ENCODE results near the gene BAIAP2L2.

BAIAP2L2 gene

DNA sequence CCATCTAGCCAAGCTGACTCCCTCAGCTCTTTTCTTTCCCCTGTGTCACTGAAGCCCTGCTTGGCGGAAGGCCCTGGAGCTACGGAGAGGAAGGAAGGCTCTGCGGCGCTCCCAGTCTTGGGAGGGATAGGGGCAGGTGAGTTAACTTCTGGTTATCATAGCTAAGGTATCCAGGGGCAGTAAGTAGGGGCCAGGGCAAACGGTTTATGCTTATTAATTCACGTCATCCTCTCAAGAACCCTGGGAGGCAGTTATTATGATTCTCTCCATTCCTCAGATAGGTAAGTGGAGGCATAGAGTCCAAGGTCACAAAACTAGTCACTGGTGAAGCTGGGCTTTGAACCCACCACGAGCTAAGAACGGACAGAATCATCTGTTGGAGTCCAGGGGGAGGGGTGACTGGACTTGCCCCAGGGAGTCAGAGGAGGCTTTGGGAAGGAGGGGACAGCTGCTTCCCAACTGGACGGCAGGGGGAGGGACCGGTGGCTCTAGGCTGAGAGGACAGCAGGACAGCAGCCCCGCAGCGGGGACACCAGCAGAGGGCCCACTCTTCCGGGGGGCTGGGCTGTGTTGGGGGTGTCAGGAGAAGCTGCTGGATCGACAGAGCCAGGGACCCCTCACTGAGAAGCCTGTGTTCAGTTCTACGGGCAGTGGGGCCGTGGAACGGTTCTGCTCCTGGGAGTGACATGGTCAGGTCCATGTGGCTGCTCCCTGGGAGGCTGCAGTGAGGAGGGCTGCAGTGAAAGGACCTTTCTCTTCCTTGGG is 3.5 kb downstream of the BAIAP2L2 start:
- DNase-seq, result no peak

DNA sequence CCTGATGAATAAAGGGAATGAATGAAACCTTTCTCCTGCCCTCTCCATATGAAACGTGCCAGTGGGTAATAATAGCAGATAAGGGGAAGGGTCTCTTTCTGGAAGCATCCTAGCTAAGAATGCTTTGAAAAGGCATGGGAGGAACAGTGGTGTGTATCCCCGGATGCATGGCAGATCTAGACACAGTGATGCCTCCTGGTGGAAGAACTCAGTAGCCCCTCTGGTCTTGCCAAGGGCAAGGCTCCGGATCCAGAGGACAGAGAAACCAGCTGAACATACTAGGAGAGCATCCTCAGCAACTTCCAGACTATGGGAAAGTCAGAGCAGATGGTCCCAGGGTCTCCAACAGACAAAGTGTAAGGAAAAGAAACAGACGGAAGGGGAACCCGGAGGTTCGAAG is 6.4 kb downstream of the BAIAP2L2 start:
- DNase-seq, result no peak

DNA sequence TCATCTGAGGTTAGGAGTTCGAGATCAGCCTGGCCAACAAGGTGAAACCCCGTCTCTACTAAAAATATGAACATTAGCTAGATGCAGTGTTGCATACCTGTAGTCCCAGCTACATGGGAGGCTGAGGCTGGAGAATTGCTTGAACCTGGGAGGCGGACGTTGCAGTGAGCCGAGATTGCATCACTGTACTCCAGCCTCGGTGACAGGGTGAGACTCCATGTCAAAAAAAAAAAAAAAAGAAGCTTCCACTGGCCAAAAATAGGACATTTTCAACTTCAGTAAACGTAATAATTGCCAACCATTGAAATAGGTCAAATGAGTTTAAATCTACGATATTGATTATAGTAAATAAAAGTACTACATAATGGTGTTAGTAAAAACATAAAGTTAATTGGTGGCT is 6.8 kb downstream of the BAIAP2L2 start:
- no peak for DNase-seq

DNA sequence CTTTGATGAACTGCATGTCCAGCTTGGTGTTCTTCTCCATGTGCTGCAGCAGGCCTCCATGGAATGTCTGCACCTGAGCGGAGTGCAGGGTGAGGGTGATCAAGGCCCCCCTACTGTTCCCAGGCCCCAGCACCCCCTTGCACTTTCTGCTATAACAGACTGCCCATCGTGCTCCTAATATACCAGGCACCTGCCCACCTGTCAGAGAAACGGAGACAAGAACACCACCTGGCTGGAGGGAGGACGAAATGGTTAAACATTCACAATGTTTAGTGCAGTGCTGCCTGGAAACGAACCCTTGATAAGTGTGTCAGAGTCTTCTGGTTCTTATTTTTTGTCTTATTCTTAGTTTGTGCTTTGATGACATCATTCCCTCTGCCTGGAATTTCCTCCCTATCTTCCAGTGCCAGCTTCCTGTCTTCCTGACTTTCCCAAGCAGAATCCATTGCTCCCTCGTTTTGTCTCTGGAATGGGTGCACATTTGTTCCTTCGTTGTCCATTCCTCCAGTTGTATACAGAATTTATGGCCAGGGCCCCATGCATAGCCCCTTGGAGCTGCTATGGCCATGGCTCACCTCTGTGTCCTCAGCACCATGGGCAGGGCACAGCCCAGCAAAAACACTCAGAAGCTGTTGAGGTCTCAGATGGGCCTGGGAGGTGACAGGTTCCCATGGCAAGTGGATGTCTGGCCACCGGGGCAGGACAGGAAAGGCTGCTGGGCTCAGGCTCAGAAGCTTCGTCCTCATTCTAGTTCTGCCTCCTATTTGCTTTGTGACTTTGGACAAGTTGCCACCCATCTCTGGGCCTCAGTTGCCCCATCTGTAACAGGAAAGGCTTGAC is 11.9 kb downstream of the BAIAP2L2 start:
- no peak for DNase-seq

DNA sequence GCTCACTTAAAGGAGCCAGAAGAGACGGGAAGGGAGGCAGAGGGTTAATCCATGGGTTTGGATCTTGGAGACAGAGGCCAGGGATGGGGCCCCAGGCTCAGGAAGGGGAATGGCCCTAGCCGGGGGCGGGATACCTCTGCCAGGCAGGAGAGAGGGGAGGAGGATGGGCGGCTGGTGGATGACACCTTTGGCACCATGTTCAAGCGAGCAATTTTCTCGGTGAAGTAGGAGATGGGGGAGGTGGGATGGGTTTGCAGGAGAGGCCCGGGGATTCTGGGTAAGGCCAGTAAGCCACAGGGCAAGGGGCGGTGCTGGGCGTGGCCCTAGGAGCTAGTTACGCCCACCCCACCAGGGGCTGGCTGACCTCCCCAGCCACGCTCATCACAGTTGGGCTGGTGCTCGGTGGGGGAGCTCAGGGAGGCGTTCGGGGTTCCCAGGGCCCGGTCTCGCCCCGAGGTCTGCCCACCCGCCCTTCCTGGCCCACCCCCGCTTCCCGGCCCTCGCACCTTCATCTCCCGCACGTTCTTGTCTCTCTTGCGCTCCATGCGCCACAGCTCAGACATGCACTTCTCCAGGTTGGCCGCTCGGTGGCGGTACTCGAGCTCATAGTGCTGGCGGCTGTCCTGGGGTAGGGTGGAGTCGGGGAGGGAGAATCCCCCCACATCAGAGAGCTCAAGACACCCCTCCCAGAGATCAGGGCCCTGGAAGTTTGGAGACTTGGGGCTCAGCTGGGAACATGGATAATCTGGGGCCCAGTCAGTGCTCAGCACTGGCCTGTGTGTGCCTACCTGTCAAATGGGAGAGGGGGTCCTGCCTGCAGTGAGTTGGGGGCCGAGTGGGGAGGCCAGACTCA is 12.7 kb downstream of the BAIAP2L2 start:
- no peak for DNase-seq

DNA sequence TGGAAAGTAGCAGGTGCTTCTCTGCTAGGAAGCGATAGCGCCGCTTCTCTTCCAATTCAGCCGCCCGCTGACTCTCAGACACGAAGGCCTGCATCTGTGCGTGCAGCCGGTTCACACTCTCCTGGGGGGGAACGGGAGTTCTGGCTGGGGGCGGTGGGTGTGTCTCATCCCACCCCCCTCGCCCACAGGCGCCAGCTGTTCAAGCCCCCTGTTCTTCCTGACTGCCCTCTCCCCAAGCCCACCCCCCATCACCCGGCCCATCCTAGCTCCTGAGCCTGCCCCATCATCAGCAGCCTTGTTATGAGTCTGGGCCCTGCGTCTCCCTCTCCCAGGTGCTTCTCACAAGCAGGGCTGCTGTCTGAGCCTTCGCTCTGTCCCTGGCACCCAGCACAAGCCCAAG is 13.4 kb downstream of the BAIAP2L2 start:
- DNase-seq, result no peak

DNA sequence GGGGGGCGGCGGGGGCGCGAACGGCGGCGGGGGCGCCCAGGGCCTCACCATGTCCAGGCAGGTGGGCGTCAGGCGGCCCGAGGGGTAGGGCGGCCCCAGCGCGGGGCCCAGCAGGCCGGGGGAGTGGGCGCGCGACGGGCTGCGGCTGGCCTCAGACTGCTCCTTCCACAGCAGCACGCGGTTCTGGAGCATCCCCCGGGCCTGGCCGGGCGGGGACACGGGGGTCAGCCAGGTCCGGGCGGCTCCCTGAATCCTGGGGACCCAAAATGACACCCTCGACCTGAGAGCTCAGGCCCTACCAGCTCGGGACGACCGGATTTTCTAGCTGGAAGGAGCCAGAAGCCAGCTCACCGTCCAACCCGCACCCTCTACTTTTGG is 21.0 kb downstream of the BAIAP2L2 start:
- DNase-seq, result no peak

DNA sequence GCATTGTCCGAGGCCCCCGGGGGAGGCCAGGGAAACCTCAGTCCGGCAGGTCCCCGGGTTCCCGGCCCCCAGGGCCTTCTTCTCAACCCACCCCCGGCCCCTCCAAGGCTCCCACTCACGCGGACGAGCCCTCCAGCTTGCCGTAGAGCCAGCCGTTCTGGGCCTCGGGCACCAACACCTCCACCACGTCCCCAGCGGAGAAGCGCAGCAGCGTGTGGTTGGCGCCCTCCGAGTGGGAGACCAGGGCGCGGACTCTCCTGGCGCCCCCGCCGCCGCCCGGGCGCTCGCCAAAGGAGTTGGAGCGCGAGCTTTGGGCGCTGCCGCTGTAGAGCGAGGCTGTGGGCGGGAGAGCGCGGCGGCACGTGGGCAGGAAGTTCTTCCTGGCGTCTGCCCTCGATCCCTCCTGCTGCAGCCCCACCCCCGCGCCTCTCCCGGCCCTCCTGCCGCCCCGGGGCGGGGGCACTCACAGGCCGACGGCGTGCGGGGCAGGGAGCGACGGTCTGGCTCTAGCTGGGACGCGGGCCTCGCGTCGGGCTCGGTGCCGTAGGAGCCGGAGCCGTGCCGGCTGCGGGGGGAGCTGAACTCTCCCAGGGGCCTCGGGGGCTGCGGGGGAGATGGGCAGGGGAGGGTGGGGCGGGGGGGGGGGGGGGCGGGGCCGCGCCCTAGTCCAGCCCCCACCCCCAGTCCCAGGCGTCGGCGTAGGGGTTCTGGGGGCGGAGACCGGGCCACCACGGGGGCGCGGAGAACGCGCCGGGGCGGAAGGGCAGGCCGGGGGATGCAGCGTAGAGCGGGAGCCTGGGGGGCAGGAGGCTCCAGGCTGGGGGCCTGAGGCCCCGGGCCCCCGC is 21.6 kb downstream of the BAIAP2L2 start:
- DNase-seq, result no peak

DNA sequence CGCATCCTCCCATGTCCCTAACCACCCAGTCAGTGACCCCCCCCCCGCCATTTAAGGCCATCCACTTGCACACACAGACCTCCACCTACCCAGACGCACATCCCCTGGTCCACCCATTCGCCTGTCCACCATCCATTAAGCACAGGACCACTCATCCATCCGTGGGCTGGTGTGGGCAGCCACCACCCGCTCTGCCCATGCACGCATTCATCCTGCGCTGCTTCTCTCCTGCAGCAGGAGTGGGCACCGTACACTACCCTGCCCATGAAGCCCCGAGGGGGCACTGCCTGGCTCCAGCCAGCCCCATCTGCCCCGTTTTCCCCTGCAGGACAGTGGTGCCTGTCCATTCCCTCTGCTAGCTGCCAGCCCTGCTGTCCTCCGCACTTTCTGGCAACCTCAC is 22.6 kb downstream of the BAIAP2L2 start:
- no peak for DNase-seq

DNA sequence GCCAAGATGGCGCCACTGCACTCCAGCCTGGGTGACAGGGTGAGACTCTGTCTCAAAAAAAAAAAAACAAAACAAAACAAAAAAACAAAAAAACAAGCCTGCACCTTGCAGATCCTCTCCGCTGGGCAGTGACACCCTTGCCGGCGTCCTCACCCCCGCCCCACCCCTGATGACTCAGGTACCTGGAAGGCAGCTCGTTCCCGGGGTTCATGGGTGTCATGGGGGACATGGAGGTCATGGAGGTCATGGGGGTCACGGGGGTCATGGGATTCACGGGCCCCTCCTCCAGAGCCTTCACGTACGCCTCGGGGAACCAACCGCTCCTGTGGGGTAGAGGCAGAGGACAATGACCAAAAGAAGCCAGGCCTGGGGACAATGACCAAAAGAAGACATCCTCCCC is 23.5 kb downstream of the BAIAP2L2 start:
- no peak for DNase-seq

DNA sequence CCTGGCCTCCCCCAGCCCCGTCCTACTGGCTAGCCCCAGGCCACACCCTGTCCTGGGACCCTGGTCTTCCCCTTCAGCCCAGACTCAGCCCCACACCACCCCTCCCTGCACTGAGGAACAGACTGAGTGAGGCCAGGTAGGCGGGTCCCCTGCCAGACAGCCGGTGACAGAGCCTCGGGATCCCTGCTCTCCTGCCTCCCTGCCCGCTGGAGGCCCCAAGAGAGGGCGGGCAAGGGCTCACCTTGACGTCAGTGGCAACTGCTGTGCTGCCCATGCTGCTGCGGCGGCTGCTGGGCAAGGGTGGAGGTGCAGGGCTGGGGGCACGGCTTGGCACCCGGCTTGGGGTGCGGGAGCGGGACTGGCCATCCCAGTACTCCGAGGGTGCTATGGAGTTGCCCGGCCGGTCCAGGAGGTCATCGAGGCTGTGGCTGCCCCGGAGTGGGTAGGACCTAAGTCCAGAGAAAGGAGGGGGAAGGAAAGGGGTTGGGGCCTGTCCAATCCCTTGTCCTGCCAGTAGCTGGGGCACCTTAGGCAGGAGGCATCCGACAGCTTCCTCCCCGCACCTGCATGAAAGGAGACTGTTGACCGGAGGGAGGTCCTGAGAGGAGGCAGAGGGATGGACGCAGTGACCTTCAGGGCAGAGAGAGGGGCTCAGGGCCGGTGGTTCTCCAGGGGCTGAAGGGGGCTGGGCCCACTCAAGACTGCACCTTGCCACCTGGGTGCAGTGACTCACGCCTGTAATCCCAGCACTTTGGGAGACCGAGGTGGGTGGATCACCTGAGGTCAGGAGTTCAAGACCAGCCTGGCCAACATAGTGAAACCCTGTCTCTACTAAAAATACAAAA is 24.3 kb downstream of the BAIAP2L2 start:
- no peak for DNase-seq

DNA sequence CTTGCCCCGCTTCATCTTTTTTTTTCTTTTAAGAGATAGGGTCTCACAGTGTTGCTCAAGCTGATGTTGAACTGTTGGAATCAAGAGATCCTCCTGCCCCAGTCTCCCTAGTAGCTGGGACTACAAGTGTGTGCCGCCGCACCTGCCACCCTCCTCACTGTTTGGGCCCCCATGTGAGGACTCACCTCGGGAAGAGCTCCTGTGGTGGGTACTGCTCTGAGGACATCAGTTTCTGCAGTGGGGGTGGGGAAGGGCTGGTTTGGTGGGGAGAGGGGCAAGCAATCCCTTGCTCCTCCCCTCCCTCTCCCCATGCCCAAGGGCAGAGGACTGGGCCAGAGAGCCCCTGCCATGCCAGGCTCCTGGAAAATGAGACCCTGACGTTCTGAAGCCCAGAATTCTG is 25.0 kb downstream of the BAIAP2L2 start:
- DNase-seq, result no peak

DNA sequence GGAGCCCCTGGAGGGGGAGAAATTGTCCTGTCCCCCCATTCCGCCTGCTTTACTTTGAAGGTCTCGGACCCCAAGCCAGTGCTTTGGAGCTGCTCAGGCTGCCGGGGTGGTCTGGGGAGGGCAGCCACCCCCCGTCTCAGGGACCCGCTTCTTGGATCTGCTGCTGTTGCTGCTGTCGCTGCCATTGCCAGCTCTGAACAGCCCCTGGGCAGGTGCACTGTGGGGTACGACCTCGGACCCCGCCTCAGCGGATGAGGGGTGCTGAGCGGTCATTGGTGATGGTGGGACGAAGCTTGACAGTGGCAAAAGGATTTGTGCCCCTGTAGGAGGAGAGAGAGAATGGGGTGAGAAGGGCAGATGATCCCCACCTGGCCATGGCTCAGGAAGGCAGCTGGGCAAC is 25.4 kb downstream of the BAIAP2L2 start:
- no peak for DNase-seq

DNA sequence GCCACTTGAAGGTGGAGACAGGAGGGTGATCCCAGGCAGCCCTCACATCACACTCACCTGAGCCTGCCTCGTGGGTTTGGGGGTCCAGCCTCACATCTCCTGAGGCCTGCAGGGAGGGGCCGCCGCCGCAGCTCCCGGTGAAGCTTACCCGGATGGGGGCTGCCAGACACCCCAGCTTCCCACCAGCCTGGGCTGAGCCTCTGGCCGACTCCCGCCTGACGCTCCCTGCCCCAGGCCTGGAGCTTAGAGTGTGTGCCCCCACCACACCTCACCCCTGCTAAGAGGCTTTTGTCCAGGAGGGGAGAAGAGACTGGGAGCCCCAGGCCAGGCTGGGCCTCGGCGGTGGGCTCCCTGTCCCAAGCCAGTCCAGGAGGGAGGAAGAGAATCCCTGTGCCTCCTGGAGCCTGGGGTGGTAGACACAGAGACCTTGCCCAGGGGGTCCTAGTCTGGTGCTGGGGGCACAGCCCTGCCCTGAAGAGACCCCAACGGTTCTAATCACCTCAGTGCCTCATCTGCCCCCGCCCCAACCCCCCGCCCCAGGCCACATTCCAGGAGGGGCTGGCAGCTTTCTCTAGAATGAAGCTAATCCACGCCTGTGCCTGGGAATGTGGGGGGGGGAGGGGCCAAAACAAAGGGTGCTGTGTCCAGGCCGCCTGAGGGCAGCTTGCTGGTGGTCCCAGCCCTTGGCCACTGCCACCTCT is 26.4 kb downstream of the BAIAP2L2 start, which contains the start of gene SLC16A8:
Gene SLC16A8 (minus strand): TSS at position 254 of the 701 bp plus-strand sequence. CDS start 1,311 bp downstream, outside the sequence.
- DNase-seq, result no peak

DNA sequence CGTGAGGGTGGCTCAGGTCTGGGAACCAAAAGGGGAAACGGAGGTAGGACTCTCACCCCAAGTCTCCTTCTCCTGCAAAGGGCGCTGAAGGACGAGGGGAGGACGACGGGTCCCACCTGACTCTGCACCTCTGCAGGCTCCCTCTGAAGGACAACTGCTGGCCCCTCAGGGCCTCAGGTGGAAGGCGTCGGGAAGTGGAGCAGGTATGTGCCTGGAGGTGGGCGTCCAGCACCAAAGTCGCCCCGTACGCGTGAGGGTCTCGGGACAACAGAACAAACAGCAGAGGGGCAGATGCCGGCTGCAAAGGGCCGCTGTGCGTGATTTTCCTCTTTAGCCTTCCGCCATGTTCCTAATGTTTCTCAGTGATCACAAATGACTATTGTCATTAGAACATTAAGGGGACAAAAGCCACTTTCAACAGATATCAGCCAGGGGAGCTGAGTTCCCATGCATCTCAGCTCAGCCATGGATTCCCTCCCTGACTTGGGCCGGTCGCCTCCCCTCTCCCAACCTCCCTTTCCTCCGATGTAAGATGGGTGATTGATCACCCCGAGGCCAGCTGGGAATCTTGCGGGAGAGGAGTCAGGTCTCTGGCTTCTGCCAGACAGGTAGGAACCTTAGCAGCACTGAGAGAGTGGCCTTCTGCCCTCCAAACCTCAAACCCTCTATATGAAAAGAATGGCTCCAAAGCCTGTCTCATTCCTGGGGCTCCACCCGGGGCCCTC is 27.3 kb downstream of the BAIAP2L2 start:
- no peak for DNase-seq

DNA sequence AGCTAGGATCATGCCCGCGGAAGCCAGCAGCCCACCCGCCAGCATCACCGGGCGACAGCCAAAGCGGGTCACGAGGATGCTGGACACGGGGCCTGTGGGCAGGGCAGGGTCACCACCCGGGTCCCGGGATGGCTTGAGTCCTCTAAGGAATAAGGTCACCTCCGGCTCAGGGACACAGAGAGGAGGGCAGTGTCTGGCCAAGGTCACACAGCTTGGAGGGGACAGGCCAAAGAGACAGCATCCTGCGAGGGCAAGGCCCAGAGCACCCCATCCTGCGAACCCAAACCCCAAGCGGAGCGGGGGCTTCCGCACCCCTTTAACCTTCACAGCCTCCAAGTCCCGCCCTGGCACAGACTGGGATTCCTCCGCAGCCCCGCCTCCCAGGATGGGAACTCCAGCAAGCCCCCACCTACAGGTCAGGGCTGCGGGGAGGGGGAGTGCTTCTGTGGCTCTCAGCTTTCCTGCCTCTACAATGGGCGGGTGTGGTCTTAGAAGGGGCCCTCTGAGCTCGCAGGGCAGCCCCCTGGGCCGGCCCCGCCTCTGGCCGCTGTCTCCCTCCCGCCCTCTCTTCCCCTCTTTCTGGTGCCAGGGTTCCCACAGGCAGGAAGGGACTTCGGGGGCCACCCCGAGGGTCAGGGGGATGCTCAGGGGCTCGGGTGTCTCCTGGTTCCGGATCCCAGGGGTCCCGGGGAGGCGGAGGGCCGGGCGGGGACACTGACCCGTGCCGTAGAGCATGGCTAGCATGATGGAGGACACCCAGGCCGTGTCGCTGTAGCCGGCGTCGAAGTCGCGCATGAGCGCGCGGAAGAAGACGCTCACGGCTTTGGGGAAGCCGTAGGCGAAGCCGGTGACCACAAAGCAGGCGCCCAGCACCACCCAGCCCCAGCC is 28.3 kb downstream of the BAIAP2L2 start:
- DNase-seq, result no peak

DNA sequence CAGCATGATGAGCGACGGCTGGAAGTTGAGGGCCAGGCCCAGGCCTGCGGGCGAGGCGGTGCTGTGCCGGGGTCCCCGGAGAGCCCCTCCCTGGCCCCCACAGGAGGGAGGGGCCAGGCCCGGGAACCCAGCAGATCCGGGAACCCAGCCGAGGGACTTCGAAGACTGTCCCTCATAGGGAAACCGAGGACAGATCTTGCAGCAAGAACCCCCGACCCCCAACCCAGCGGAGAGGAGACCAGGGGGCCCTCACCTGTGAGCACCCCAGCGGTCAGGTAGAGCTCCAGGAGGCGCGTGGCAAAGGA is 28.9 kb downstream of the BAIAP2L2 start:
- DNase-seq, result no peak

DNA sequence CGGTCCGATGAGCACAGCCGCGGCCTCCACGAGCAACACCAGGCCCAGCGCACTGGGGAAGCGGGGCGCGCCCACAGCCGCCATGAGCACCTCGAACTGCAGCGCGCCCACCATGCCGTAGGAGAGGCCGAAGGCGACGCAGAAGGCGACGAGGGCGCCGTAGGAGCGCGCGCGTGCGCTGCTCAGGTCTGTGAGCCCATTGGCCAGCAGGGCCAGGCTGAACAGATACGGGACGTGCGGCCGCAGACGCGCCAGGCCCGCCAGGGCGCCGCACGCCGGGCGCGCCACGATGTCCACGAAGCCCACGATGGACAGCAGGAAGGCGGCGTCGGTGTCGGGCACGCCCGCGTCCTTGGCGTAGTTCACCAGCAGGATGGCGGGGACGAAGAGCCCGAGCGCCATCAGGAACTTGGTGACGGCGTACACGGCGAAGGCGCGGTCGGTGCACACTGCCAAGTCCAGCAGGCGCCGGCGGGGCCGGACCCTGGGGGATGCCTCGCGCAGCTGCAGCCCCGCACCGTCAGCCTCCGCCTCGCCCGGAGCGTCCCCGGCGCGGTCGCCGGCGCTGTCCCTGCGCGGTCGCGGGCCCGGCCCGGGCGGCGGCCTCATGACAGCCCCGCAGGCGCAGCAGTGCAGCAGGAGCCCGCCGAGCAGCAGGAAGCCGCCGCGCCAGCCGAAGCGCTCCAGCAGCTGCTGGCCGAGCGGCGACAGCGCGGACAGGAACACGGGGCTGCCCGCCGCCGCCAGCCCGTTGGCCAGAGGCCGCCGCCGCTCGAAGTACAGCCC is 29.4 kb downstream of the BAIAP2L2 start:
- no peak for DNase-seq

All from SHP77 (cell line).